WTC11 (cell line): ENCODE results near the gene TMUB1. TPM values are rescaled to one million over a fixed set of nuclear protein-coding genes. Genes with fewer than 3 reads are reported as not detected.

Experiments
- ATAC-seq: fragments of 200-7000 bp; cut with Tn5 transposase; 2 replicates; pipeline ENCODE4 v1.10.0; 2021; ENCODE audit warnings: mild to moderate bottlenecking, moderate library complexity
- CTCF ChIA-PET: fragments of 300-600 bp; sonication (Branson Sonifier 250); formaldehyde crosslinking; loops from one replicate; lab custom pipeline; 2021; ENCODE audit warnings: antibody characterized with exemption; lab: Charles Lee
- POLR2A ChIA-PET: fragments of 350-600 bp; sonication (Branson Sonifier 250); formaldehyde crosslinking; loops from one replicate; lab custom pipeline; 2021; ENCODE audit warnings: antibody characterized with exemption; lab: Charles Lee
- DNase-seq: peaks from one replicate; pipeline ENCODE4 v3.0.0; 2021; ENCODE audit warnings: low spot score
- H3K27ac Mint-ChIP-seq: 2 replicates; pipeline ENCODE4 v1.8.0; 2021; ENCODE audit warnings: mixed read lengths
- H3K27me3 Mint-ChIP-seq: 2 replicates; pipeline ENCODE4 v1.8.0; 2021; ENCODE audit warnings: low read depth, mild to moderate bottlenecking, moderate library complexity, mixed read lengths
- H3K36me3 Mint-ChIP-seq: 2 replicates; pipeline ENCODE4 v1.8.0; 2021; ENCODE audit warnings: mixed read lengths
- H3K4me1 Mint-ChIP-seq: 2 replicates; pipeline ENCODE4 v1.8.0; 2022; ENCODE audit warnings: mixed read lengths
- H3K4me3 Mint-ChIP-seq: 2 replicates; pipeline ENCODE4 v1.8.0; 2021; ENCODE audit warnings: mild to moderate bottlenecking, moderate library complexity, mixed read lengths
- H3K9me3 Mint-ChIP-seq: 2 replicates; pipeline ENCODE4 v1.8.0; 2021; ENCODE audit warnings: mixed read lengths
- AR ChIP-seq: fragments of 250-450 bp; sonication (Bioruptor Pico); IDR thresholded peaks from 2 replicates; pipeline ENCODE4 v1.9.0; 2021; ENCODE audit warnings: mild to moderate bottlenecking
- ATF3 ChIP-seq: sonication (generic); formaldehyde crosslinking; conservative IDR thresholded peaks from 2 replicates; pipeline ENCODE4 v1.8.1; 2022; ENCODE audit warnings: mild to moderate bottlenecking, missing genetic modification reagents
- CBFB ChIP-seq: sonication (generic); formaldehyde crosslinking; IDR thresholded peaks from 2 replicates; pipeline ENCODE4 v1.8.1; 2022; ENCODE audit warnings: mild to moderate bottlenecking, low read depth, missing genetic modification reagents
- CREB1 ChIP-seq: sonication (generic); formaldehyde crosslinking; IDR thresholded peaks from 2 replicates; pipeline ENCODE4 v1.8.0; 2023; ENCODE audit warnings: mild to moderate bottlenecking, missing genetic modification reagents
- CREM ChIP-seq: sonication (generic); formaldehyde crosslinking; IDR thresholded peaks from 2 replicates; pipeline ENCODE4 v1.8.1; 2022; ENCODE audit warnings: mild to moderate bottlenecking, missing genetic modification reagents, moderate library complexity
- MAX ChIP-seq: sonication (generic); formaldehyde crosslinking; IDR thresholded peaks from 2 replicates; pipeline ENCODE4 v1.8.0; 2022; ENCODE audit warnings: mild to moderate bottlenecking, missing genetic modification reagents
- MYBL2 ChIP-seq: sonication (generic); formaldehyde crosslinking; IDR thresholded peaks from 2 replicates; pipeline ENCODE4 v1.8.1; 2023; ENCODE audit warnings: mild to moderate bottlenecking, moderate library complexity, missing genetic modification reagents
- NFYB ChIP-seq: sonication (generic); formaldehyde crosslinking; conservative IDR thresholded peaks from 2 replicates; pipeline ENCODE4 v1.8.0; 2022; ENCODE audit warnings: low read depth, missing genetic modification reagents
- PRDM15 ChIP-seq: sonication (generic); formaldehyde crosslinking; IDR thresholded peaks from 2 replicates; pipeline ENCODE4 v1.8.0; 2022; ENCODE audit warnings: missing genetic modification reagents
- SOX15 ChIP-seq: fragments of 250-450 bp; sonication (Bioruptor Pico); IDR thresholded peaks from 2 replicates; pipeline ENCODE4 v1.9.0; 2021; ENCODE audit warnings: mild to moderate bottlenecking
- SP1 ChIP-seq: sonication (generic); formaldehyde crosslinking; conservative IDR thresholded peaks from 2 replicates; pipeline ENCODE4 v1.8.1; 2022; ENCODE audit warnings: missing genetic modification reagents
- ZBTB43 ChIP-seq: sonication (generic); formaldehyde crosslinking; IDR thresholded peaks from 2 replicates; pipeline ENCODE4 v1.8.1; 2023; ENCODE audit warnings: mild to moderate bottlenecking, missing genetic modification reagents
- ZNF138 ChIP-seq: sonication (generic); formaldehyde crosslinking; conservative IDR thresholded peaks from 2 replicates; pipeline ENCODE4 v1.8.1; 2022; ENCODE audit warnings: mild to moderate bottlenecking, moderate library complexity, missing genetic modification reagents
- ZNF317 ChIP-seq: sonication (generic); formaldehyde crosslinking; IDR thresholded peaks from 2 replicates; pipeline ENCODE4 v1.8.1; 2023; ENCODE audit warnings: low read depth, mild to moderate bottlenecking, moderate library complexity, missing genetic modification reagents, borderline replicate concordance
- ZNF671 ChIP-seq: fragments of 250-450 bp; sonication (Bioruptor Pico); IDR thresholded peaks from 2 replicates; pipeline ENCODE4 v1.8.0; 2021; ENCODE audit warnings: mild to moderate bottlenecking
- total RNA-seq: library from RNA; stranded (reverse); gene quantifications from 3 replicates; pipeline ENCODE4 v1.2.3, GENCODE V29; 2021
- TF ChIP-seq, protein P1 (sequence below): sonication (generic); formaldehyde crosslinking; IDR thresholded peaks from 2 replicates; pipeline ENCODE4 v1.8.0; 2023; ENCODE audit warnings: mild to moderate bottlenecking, missing genetic modification reagents
- TF ChIP-seq, protein P2 (sequence below): sonication (generic); formaldehyde crosslinking; IDR thresholded peaks from 2 replicates; pipeline ENCODE4 v1.8.1; 2022; ENCODE audit warnings: low read depth, missing genetic modification reagents, borderline replicate concordance
- TF ChIP-seq, protein P3 (sequence below): sonication (generic); formaldehyde crosslinking; IDR thresholded peaks from 2 replicates; pipeline ENCODE4 v1.8.1; 2022; ENCODE audit warnings: low read depth, mild to moderate bottlenecking, moderate library complexity, missing genetic modification reagents, borderline replicate concordance
- TF ChIP-seq, protein P4 (sequence below): sonication (generic); formaldehyde crosslinking; conservative IDR thresholded peaks from 2 replicates; pipeline ENCODE4 v1.8.1; 2023; ENCODE audit warnings: mild to moderate bottlenecking, low read depth, missing genetic modification reagents, moderate library complexity

The TMUB1 gene
- total RNA-seq, 1 experiment from 2014 or later: 72.8 TPM

- no peaks in the 10 kb centered on the region for H3K9me3 Mint-ChIP-seq
- ATAC-seq (no peak), DNase-seq (no peak)
- no peak overlapping the region for H3K27ac Mint-ChIP-seq
- peaks cover 24% of the 10 kb centered on the region for H3K36me3 Mint-ChIP-seq
- no peaks in the 10 kb centered on the region for H3K27me3 Mint-ChIP-seq
- CTCF ChIA-PET: interaction anchor here (0.8 to 1.1 kb wide), 2 partner anchors 9 to 15 kb away, joined by 3 read pairs; no protein-coding TSS in a partner anchor
- peaks cover 12% of the 10 kb centered on the region for H3K4me1 Mint-ChIP-seq
- POLR2A ChIA-PET: no interaction called here
- no peak overlapping the region for H3K4me3 Mint-ChIP-seq
- no peak for TF ChIP-seq CREB1 (CRISPR knock-in tag)
- no peak for TF ChIP-seq PRDM15
- no peak for TF ChIP-seq NFYB (CRISPR knock-in tag)
- TF ChIP-seq, protein P1, sequence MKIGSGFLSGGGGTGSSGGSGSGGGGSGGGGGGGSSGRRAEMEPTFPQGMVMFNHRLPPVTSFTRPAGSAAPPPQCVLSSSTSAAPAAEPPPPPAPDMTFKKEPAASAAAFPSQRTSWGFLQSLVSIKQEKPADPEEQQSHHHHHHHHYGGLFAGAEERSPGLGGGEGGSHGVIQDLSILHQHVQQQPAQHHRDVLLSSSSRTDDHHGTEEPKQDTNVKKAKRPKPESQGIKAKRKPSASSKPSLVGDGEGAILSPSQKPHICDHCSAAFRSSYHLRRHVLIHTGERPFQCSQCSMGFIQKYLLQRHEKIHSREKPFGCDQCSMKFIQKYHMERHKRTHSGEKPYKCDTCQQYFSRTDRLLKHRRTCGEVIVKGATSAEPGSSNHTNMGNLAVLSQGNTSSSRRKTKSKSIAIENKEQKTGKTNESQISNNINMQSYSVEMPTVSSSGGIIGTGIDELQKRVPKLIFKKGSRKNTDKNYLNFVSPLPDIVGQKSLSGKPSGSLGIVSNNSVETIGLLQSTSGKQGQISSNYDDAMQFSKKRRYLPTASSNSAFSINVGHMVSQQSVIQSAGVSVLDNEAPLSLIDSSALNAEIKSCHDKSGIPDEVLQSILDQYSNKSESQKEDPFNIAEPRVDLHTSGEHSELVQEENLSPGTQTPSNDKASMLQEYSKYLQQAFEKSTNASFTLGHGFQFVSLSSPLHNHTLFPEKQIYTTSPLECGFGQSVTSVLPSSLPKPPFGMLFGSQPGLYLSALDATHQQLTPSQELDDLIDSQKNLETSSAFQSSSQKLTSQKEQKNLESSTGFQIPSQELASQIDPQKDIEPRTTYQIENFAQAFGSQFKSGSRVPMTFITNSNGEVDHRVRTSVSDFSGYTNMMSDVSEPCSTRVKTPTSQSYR: no peak
- no peak for TF ChIP-seq CREM (CRISPR knock-in tag)
- no peak for TF ChIP-seq MYBL2 (CRISPR knock-in tag)
- TF ChIP-seq, protein P2, sequence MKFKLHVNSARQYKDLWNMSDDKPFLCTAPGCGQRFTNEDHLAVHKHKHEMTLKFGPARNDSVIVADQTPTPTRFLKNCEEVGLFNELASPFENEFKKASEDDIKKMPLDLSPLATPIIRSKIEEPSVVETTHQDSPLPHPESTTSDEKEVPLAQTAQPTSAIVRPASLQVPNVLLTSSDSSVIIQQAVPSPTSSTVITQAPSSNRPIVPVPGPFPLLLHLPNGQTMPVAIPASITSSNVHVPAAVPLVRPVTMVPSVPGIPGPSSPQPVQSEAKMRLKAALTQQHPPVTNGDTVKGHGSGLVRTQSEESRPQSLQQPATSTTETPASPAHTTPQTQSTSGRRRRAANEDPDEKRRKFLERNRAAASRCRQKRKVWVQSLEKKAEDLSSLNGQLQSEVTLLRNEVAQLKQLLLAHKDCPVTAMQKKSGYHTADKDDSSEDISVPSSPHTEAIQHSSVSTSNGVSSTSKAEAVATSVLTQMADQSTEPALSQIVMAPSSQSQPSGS (CRISPR knock-in tag): no peak
- no peak for TF ChIP-seq ZNF671 (CRISPR knock-in tag)
- TF ChIP-seq, protein P3, sequence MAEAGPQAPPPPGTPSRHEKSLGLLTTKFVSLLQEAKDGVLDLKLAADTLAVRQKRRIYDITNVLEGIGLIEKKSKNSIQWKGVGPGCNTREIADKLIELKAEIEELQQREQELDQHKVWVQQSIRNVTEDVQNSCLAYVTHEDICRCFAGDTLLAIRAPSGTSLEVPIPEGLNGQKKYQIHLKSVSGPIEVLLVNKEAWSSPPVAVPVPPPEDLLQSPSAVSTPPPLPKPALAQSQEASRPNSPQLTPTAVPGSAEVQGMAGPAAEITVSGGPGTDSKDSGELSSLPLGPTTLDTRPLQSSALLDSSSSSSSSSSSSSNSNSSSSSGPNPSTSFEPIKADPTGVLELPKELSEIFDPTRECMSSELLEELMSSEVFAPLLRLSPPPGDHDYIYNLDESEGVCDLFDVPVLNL: no peak
- TF ChIP-seq CBFB (CRISPR knock-in tag): no peak
- TF ChIP-seq, protein P4, sequence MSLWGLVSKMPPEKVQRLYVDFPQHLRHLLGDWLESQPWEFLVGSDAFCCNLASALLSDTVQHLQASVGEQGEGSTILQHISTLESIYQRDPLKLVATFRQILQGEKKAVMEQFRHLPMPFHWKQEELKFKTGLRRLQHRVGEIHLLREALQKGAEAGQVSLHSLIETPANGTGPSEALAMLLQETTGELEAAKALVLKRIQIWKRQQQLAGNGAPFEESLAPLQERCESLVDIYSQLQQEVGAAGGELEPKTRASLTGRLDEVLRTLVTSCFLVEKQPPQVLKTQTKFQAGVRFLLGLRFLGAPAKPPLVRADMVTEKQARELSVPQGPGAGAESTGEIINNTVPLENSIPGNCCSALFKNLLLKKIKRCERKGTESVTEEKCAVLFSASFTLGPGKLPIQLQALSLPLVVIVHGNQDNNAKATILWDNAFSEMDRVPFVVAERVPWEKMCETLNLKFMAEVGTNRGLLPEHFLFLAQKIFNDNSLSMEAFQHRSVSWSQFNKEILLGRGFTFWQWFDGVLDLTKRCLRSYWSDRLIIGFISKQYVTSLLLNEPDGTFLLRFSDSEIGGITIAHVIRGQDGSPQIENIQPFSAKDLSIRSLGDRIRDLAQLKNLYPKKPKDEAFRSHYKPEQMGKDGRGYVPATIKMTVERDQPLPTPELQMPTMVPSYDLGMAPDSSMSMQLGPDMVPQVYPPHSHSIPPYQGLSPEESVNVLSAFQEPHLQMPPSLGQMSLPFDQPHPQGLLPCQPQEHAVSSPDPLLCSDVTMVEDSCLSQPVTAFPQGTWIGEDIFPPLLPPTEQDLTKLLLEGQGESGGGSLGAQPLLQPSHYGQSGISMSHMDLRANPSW (CRISPR knock-in tag): no peak
- no peak for TF ChIP-seq SOX15 (CRISPR knock-in tag)
- TF ChIP-seq SP1 (CRISPR knock-in tag): no peak
- TF ChIP-seq ATF3: no peak
- no peak for TF ChIP-seq ZNF138 (CRISPR knock-in tag)
- no peak for TF ChIP-seq ZNF317 (CRISPR knock-in tag)
- TF ChIP-seq AR: no peak
- TF ChIP-seq ZBTB43 (CRISPR knock-in tag): no peak
- TF ChIP-seq MAX: no peak
Observed at GRCh38 chr7:151129960-151130591, 46.8 kb upstream of the TMUB1 start.
